GM23248 (cell line): ENCODE results near the gene GAS2. TPM values are rescaled to one million over a fixed set of nuclear protein-coding genes. Genes with fewer than 3 reads are reported as not detected.

ENCODE experiments used
- DNase-seq: peaks from one replicate; pipeline ENCODE4 v3.0.0-alpha.2; 2015
- H2AFZ ChIP-seq: fragments of 200-600 bp; sonication (generic); 2 replicates; pipeline ENCODE4 v1.6.1; 2016; ENCODE audit warnings: antibody characterized with exemption
- H3F3A ChIP-seq: fragments of 200-600 bp; sonication (generic); 2 replicates; pipeline ENCODE4 v1.6.1; 2016; ENCODE audit warnings: mild to moderate bottlenecking, antibody characterized with exemption, mixed run types; ENCODE audit not compliant: insufficient read depth
- H3K27ac ChIP-seq: fragments of 200-600 bp; sonication (generic); 2 replicates; pipeline ENCODE4 v1.5.1; 2016; ENCODE audit warnings: mild to moderate bottlenecking
- H3K27me3 ChIP-seq: fragments of 200-600 bp; sonication (generic); replicated peaks from 2 replicates; pipeline ENCODE4 v1.6.1; 2016; ENCODE audit warnings: mild to moderate bottlenecking; ENCODE audit not compliant: insufficient read depth
- H3K36me3 ChIP-seq: fragments of 200-600 bp; sonication (generic); 2 replicates; pipeline ENCODE4 v1.6.1; 2016; ENCODE audit warnings: low read depth, mild to moderate bottlenecking
- H3K4me1 ChIP-seq: fragments of 200-600 bp; sonication (generic); 2 replicates; pipeline ENCODE4 v1.6.1; 2016; ENCODE audit warnings: mild to moderate bottlenecking; ENCODE audit not compliant: insufficient read depth
- H3K4me2 ChIP-seq: fragments of 200-600 bp; sonication (generic); one replicate; pipeline ENCODE4 v1.6.1; 2016; ENCODE audit warnings: mild to moderate bottlenecking; ENCODE audit not compliant: unreplicated experiment
- H3K4me3 ChIP-seq: fragments of 200-600 bp; sonication (generic); 2 replicates; pipeline ENCODE4 v1.5.1; 2016; ENCODE audit warnings: mild to moderate bottlenecking
- H3K79me2 ChIP-seq: fragments of 200-600 bp; sonication (generic); 2 replicates; pipeline ENCODE4 v1.6.1; 2016; ENCODE audit warnings: mild to moderate bottlenecking; ENCODE audit not compliant: insufficient read depth
- H3K9ac ChIP-seq: fragments of 200-600 bp; sonication (generic); 2 replicates; pipeline ENCODE4 v1.6.1; 2016; ENCODE audit warnings: mild to moderate bottlenecking
- H3K9me2 ChIP-seq: fragments of 200-600 bp; sonication (generic); 2 replicates; pipeline ENCODE4 v1.6.1; 2016; ENCODE audit warnings: mixed run types, mild to moderate bottlenecking, moderate library complexity; ENCODE audit not compliant: insufficient read depth
- H3K9me3 ChIP-seq: fragments of 200-600 bp; sonication (generic); one replicate; pipeline ENCODE4 v1.6.1; 2017; ENCODE audit warnings: low read depth
- H4K20me1 ChIP-seq: fragments of 200-600 bp; sonication (generic); 2 replicates; pipeline ENCODE4 v1.6.0; 2016; ENCODE audit not compliant: insufficient read depth
- EZH2 ChIP-seq: fragments of 200-600 bp; sonication (generic); IDR thresholded peaks from 2 replicates; pipeline ENCODE4 v1.6.1; 2018; ENCODE audit warnings: antibody characterized with exemption, mild to moderate bottlenecking; ENCODE audit not compliant: insufficient read depth, poor library complexity, severe bottlenecking
- EZH2phosphoT487 ChIP-seq: fragments of 200-600 bp; sonication (generic); IDR thresholded peaks from 2 replicates; pipeline ENCODE4 v1.6.1; 2018; ENCODE audit warnings: antibody characterized with exemption, moderate library complexity, mild to moderate bottlenecking, low read depth; ENCODE audit not compliant: insufficient read depth
- WGBS, 2 experiments: methylation state at CpG; one replicate each; pipeline ENCODE4 v1.1.6; 2015 to 2017; ENCODE audit warnings: low lambda C conversion rate in 2 of 2, low coverage in 1 of 2; ENCODE audit errors: missing lambda C conversion rate in 2 of 2; 5-methylcytosine and 5-hydroxymethylcytosine counted together
- in situ Hi-C: fragments of 300-500 bp; cut with MboI; formaldehyde crosslinking; loops from 2 replicates; pipeline ENCODE4 v1.15.0; 2020
- polyA plus RNA-seq: library from polyadenylated mRNA; unstranded; fragments of >200 nt; fragmentation: Nextera tagmentation; extraction: Ambion mirVana; gene quantifications from 2 replicates; pipeline ENCODE4 v1.2.1, GENCODE V29; 2016
- total RNA-seq: library from RNA; depleted of rRNA; stranded (reverse); fragments of >200 nt; shearing (Covaris generic); gene quantifications from 2 replicates; pipeline ENCODE4 v1.2.3, GENCODE V29; 2014

The GAS2 gene
- total and polyA plus RNA-seq, 2 experiments from 2014 or later, result 0.63 to 1.2 TPM

DNA sequence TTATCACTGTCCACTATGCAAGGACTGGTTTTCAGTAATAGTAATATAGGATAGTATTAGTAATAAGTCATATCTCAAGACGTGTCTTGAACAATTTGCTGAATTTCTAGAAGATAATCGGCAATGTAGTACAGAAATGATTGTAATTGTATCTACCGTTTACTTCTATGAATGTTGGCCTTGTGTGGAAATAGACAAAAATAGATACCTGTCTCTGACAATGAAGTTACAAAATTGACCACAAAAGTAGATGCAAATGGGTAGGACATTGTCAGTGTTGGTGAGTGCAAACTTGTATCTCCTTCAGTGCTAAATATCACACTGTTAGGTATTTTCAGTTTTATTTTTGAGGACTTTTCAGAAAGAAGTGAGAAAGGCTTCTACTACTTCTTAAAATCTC, 120.1 kb downstream of the GAS2 start:
- in situ Hi-C loops, result loop anchor here (10.0 kb wide), 1 partner anchor 452 kb away; the partner anchor contains the start of gene SLC17A6

DNA sequence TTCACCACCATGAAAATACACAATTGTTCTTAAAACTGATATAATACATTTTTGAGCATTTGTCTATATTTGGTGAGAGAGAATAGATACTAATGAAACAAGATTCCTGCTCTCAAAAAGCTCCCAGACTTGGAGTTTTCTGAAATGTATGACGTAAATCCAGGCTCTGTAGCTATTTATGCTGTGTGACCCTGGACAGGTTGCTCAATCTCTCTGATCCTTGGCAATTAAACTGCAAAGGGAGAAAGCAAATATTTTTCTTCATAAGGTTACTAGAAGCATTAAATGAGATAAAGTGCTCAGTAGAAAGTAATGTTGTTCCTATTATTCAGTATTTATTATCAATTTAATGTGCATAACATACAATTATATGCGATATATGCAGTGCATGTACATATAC, 120.6 kb downstream of the GAS2 start:
- in situ Hi-C loops, result loop anchor here (10.0 kb wide), 1 partner anchor 452 kb away; the partner anchor contains the start of gene SLC17A6
- WGBS, 2 experiments, result 71 to 81% methylated on average over 2 of the region's 2 CpGs
- TF ChIP-seq EZH2phosphoT487 (no peak), EZH2 (no peak)
- no peak overlapping the region for H3K9ac ChIP-seq
- no peak overlapping the region; the same call in 1 of the 2 replicates for H2AFZ ChIP-seq
- H3K27me3 ChIP-seq, result no peaks in the 10 kb centered on the region
- H4K20me1 ChIP-seq, result no peaks in the 10 kb centered on the region
- peaks cover 1% of the 10 kb centered on the region; the same call in 1 of the 2 replicates for H3K4me1 ChIP-seq
- H3F3A ChIP-seq, result no peaks in the 10 kb centered on the region
- no peaks in the 10 kb centered on the region for H3K36me3 ChIP-seq
- H3K9me2 ChIP-seq, result no peaks in the 10 kb centered on the region
- no peaks in the 10 kb centered on the region for H3K9me3 ChIP-seq
- no peaks in the 10 kb centered on the region for H3K79me2 ChIP-seq
- no peak for DNase-seq
- H3K4me2 ChIP-seq, result no peak overlapping the region
- H3K27ac ChIP-seq, result no peak overlapping the region
- no peak overlapping the region for H3K4me3 ChIP-seq

More for the DNA sequence above, 120.1 kb downstream of the GAS2 start:
- H4K20me1 ChIP-seq, result no peaks in the 10 kb centered on the region
- no peak overlapping the region for H3K4me3 ChIP-seq
- 70 to 74% methylated on average over 3 of the region's 3 CpGs for WGBS, 2 experiments
- no peak overlapping the region for H3K4me2 ChIP-seq
- TF ChIP-seq EZH2phosphoT487, result no peak
- TF ChIP-seq EZH2, result no peak
- H2AFZ ChIP-seq, result no peak overlapping the region
- no peaks in the 10 kb centered on the region for H3F3A ChIP-seq
- H3K9ac ChIP-seq, result no peak overlapping the region
- no peaks in the 10 kb centered on the region for H3K79me2 ChIP-seq
- H3K27me3 ChIP-seq, result no peaks in the 10 kb centered on the region
- H3K4me1 ChIP-seq, result no peaks in the 10 kb centered on the region
- H3K36me3 ChIP-seq, result no peaks in the 10 kb centered on the region
- DNase-seq, result no peak
- H3K9me2 ChIP-seq, result no peaks in the 10 kb centered on the region
- no peak overlapping the region for H3K27ac ChIP-seq
- no peaks in the 10 kb centered on the region for H3K9me3 ChIP-seq

DNA sequence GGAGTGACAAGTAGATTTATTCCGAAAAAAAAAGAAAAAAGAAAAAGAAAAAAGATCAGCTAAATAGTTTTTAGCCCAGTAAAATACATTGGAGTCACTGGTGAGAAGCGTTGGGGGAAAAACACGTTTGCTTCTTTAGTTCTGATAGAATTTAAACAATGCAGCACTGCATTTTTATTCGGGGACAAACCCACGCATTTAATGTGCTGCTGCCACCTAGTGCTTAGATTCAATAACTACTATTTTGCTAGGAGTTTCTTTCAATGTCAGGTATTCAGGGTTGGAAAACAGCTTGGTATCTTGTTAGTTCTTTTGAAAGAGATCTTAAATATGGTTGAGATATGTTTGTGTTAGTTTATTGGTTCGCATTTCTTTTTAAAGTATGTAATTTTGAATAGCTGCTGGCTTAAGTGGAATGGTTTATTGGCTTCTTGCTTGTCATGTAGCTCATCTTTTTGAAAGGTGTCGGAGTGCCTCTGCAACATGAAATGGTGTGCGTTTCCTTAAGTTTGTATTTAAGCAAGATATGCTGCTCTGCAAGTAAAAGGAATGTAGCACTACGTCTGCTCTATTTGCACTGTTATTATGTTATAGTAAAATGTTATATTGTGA, 121.2 kb downstream of the GAS2 start:
- in situ Hi-C loops, result loop anchor here (10.0 kb wide), 1 partner anchor 453 kb away; the partner anchor contains the start of gene SLC17A6
- H3K9ac ChIP-seq, result no peak overlapping the region
- 20 to 26% methylated on average over 9 of the region's 9 CpGs for WGBS, 2 experiments

DNA sequence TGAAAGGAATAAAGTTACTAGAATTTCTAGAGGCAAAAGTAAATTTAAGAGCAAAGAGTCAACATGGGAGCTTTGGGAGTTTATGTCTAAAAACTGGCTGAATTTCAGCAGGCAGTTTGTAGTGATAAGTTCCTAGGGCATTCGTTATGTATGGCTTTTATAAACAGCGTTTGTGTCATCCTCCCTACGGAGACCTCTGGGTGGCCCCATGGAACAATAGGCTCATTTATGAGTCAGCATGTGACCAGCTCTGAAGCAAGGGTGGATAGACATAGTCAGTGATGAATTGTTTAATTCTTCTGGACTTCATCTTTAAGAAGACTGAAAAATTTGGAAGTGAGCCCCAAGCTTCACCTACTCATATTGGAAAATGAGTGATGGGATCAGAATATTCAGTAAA, 126.1 kb downstream of the GAS2 start:
- Histone ChIP-seq H3F3A (no peaks in the 10 kb centered on the region), H3K4me2 (no peak overlapping the region), H3K27me3 (no peaks in the 10 kb centered on the region), H3K4me3 (no peak overlapping the region), H4K20me1 (no peaks in the 10 kb centered on the region), H3K9me3 (no peaks in the 10 kb centered on the region), H2AFZ (no peak overlapping the region), H3K9me2 (no peaks in the 10 kb centered on the region), H3K79me2 (no peaks in the 10 kb centered on the region), H3K4me1 (peaks cover 10% of the 10 kb centered on the region; the same call in 1 of the 2 replicates), H3K36me3 (no peaks in the 10 kb centered on the region), H3K9ac (no peak overlapping the region), H3K27ac (no peak overlapping the region)
- in situ Hi-C loops, result no loop called here
- 21 to 26% methylated on average over 3 of the region's 3 CpGs for WGBS, 2 experiments
- peak; percentile 83 for DNase-seq
- TF ChIP-seq EZH2 (no peak), EZH2phosphoT487 (no peak)

More for the DNA sequence above, 121.2 kb downstream of the GAS2 start:
- H4K20me1 ChIP-seq, result no peaks in the 10 kb centered on the region
- H3K9me2 ChIP-seq, result no peaks in the 10 kb centered on the region
- H3F3A ChIP-seq, result no peaks in the 10 kb centered on the region
- no peak overlapping the region for H3K27ac ChIP-seq
- peaks cover 7% of the 10 kb centered on the region; the same call in 1 of the 2 replicates for H3K4me1 ChIP-seq
- no peaks in the 10 kb centered on the region for H3K79me2 ChIP-seq
- no peak overlapping the region for H3K4me3 ChIP-seq
- TF ChIP-seq EZH2phosphoT487, result no peak
- no peak for TF ChIP-seq EZH2
- H3K4me2 ChIP-seq, result no peak overlapping the region
- no peaks in the 10 kb centered on the region for H3K9me3 ChIP-seq
- peak; percentile 72 for DNase-seq
- H3K27me3 ChIP-seq, result no peaks in the 10 kb centered on the region
- H2AFZ ChIP-seq, result peak overlapping the region; percentile 23; the same call in 1 of the 2 replicates
- no peaks in the 10 kb centered on the region for H3K36me3 ChIP-seq
